Adrenal gland (tissue), 12 donors: ENCODE results near the gene RELCH. TPM values are rescaled to one million over a fixed set of nuclear protein-coding genes. Genes with fewer than 3 reads are reported as not detected.

Experiments used
- DNase-seq, 7 donors: peaks; one replicate each; pipeline ENCODE4 v3.0.0-alpha.2; 2019 to 2020
- H3K27ac ChIP-seq, 5 donors: fragments of 200-600 bp; sonication (generic) in 4 of 5; 1 replicate in 3 of 5; 2 replicates in 2 of 5; pipeline versions ENCODE4 v1.5.1 to v1.8.0; 2016 to 2020; ENCODE audit warnings: mild to moderate bottlenecking in 1 of 5
- H3K27me3 ChIP-seq: fragments of 200-600 bp; 2 replicates; pipeline ENCODE4 v1.8.0; 2021
- H3K36me3 ChIP-seq, 2 donors: fragments of 200-600 bp; replicated peaks in 1 of 2; 1 replicate in 1 of 2; 2 replicates in 1 of 2; pipeline versions ENCODE4 v1.5.1 to v1.8.0; 2018 to 2022
- H3K4me1 ChIP-seq, 2 donors: fragments of 200-600 bp; replicated peaks in 1 of 2; 1 replicate in 1 of 2; 2 replicates in 1 of 2; pipeline versions ENCODE4 v1.5.1 to v1.8.0; 2018 to 2021
- H3K4me3 ChIP-seq, 4 donors: fragments of 200-600 bp; sonication (generic) in 3 of 4; one replicate each; pipeline ENCODE4 v1.5.1; 2016 to 2018
- H3K9me3 ChIP-seq, 3 donors: fragments of 200-600 bp; sonication (generic) in 1 of 3; replicated peaks in 1 of 3; 1 replicate in 2 of 3; 2 replicates in 1 of 3; pipeline versions ENCODE4 v1.5.1 to v1.8.0; 2016 to 2021
- POLR2A ChIP-seq, 2 donors: fragments of 450-650 bp; IDR thresholded peaks; one replicate each; pipeline ENCODE4 v1.6.1; 2017; ENCODE audit warnings: antibody characterized with exemption in 2 of 2, mild to moderate bottlenecking in 2 of 2, moderate library complexity in 1 of 2
- WGBS, 4 donors: extraction: QIAGEN DNeasy Blood & Tissue Kit in 2 of 4; methylation state at CpG; one replicate each; pipeline versions ENCODE4 v1.1.5 to v1.1.7; 2013 to 2017; 5-methylcytosine and 5-hydroxymethylcytosine counted together
- intact Hi-C, 2 donors: fragments of 100-400 bp; cut with DNase I; formaldehyde crosslinking; loops; one replicate each; pipeline versions ENCODE4 v1.14.1 to v1.15.0; 2022 to 2023
- polyA plus RNA-seq, 3 donors: library from polyadenylated mRNA; stranded (reverse); fragments of 200-250 nt in 2 of 3; fragments of 350-450 nt in 1 of 3; fragmentation: Illumina TruSeq in 1 of 3; extraction: RNeasy Lipid Tissue Mini Kit (QIAGEN cat#74804) in 1 of 3; gene quantifications; one replicate each; pipeline ENCODE4 v1.2.3, GENCODE V29; 2013 to 2014
- total RNA-seq, 9 donors: library from RNA; depleted of rRNA in 4 of 9; stranded (reverse); fragments of >200 nt in 4 of 9; fragments of 120-200 nt in 1 of 9; fragmentation: NEBNext Ultra II Directional in 1 of 9; extraction: Animal tissue kit (Norgen Biotek cat#: 25700) in 1 of 9; gene quantifications; one replicate each; pipeline versions ENCODE4 v1.1.0 to v1.2.4, GENCODE V29; 2013 to 2023
- TF ChIP-seq, protein P1 (sequence below), 6 experiments: fragments of 450-650 bp in 4 of 6; fragments of 200-600 bp in 2 of 6; sonication (generic) in 1 of 6; IDR thresholded peaks; 1 replicate in 5 of 6; 2 replicates in 1 of 6; pipeline versions ENCODE4 v1.5.1 to v1.8.0; 2016 to 2021; ENCODE audit warnings: antibody characterized with exemption in 6 of 6, mild to moderate bottlenecking in 2 of 6, moderate library complexity in 1 of 6
- donor health status: healthy with polysubstance abuse.
- donor health status: Bipolar disorder and iron deficiency.
- donor health status: DM: yes; HTN: yes; CAD: no.
- donor health status: DM: no; HTN: no; CAD: no.
- donor health status: DM: no; HTN: no; CAD: no.
- donor health status: DM: yes; HTN: yes; CAD: no.

RELCH gene
- total and polyA plus RNA-seq, 12 donors, result 15.6 to 45.5 (median 26.2) TPM

DNA sequence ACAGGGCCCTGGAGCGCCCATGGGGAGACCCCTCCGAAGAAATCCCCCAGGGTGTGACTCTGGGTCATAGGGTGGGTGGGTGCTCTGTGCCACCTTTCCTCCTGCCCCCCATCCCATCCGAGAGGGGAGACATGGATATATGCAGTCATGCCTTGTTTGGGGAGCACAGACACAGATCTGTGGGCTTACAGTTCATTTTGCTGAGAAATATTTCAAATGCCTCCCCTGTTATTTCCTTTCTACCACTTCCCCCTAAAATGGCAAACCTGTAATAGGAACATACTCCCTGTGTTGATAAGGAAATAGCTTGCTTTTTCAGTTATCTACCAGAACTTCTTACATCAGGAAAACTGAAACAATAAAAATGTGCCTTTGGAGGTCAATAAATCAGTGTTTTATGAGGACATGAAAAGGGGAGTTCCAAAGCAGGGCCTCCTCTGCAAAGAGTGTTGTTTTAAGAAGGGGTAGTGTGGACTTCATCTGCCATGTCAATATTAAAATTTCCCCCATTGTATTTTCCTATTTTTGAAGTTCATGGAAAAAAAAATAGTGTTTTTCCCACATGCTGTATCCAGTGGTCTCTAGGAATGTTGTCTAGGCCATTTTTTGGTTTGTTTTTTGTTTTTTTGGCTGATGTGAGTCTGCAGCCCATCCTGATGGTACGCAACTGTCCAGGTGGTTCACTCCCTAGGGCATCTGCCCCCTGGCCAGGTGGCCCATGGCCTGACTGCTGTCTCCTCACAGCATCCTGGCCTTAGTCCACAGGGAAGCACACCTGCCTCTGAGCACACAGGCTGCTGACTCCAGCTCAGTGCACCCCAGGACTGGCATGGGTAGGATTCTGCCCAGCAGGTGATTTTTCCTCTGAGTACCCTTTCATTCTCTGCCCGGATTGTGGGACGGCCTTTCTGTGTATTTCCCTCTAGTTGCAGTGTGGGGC, 141.8 kb downstream of the RELCH start:
- WGBS, 4 donors, result 71 to 80% (median 78%) methylated on average over 4 to 6 of the region's 6 CpGs
- Histone ChIP-seq H3K27ac (no peak overlapping the region), H3K9me3 (no peaks in the 10 kb centered on the region), H3K4me1 (peaks cover 9 to 19% of the 10 kb centered on the region in 2 donors), H3K4me3 (no peak overlapping the region), H3K36me3 (no peaks in the 10 kb centered on the region), H3K27me3 (peaks cover 61% of the 10 kb centered on the region)
- DNase-seq, result no peak
- intact Hi-C loops, result loop anchor here in 1 of 2 donors (10.0 kb wide), 1 partner anchor 256 kb away; no protein-coding TSS in a partner anchor
- TF ChIP-seq, protein P1, sequence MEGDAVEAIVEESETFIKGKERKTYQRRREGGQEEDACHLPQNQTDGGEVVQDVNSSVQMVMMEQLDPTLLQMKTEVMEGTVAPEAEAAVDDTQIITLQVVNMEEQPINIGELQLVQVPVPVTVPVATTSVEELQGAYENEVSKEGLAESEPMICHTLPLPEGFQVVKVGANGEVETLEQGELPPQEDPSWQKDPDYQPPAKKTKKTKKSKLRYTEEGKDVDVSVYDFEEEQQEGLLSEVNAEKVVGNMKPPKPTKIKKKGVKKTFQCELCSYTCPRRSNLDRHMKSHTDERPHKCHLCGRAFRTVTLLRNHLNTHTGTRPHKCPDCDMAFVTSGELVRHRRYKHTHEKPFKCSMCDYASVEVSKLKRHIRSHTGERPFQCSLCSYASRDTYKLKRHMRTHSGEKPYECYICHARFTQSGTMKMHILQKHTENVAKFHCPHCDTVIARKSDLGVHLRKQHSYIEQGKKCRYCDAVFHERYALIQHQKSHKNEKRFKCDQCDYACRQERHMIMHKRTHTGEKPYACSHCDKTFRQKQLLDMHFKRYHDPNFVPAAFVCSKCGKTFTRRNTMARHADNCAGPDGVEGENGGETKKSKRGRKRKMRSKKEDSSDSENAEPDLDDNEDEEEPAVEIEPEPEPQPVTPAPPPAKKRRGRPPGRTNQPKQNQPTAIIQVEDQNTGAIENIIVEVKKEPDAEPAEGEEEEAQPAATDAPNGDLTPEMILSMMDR (IDR thresholded peaks at IDR 0.05), result no peak
- no peak for TF ChIP-seq POLR2A (IDR thresholded peaks at IDR 0.05)

DNA sequence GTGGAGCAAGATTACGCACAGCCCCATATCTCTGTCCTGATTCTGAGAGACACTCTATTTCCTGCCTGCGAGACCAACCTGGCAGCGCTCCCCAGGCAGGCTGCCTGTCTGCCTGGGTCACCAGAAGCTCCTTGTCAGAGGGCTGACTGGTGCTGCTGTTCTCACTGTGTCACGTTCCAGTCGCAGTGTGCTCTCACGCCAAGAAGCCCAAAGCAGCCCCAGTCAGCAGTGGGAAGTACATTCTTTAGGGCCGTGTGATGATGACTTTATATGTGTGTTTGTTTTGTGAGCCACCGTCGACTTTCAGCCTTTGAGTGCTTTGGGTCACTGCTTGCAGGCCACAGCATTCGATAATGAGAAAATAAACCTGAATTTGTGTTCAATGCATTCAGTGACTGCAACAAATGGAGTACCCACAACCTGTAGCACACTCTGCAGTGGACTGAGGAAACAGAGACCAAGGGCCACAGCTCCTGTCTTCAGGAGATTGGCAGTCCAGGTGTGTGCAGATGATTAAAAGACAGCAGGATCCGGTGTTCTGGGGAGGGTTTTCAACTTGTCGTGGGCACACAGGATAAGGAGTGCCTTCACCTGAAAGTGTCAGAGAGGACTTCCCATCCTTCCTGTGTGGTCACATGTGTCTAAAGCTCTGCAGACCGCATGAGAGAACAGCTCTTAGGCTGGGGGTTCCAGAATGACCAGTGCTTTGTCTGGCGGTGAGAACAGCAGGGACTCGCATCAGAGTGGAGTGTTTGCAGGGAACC, 142.8 kb downstream of the RELCH start:
- DNase-seq, result peak in 3 of 7 donors; percentile 32 to 49 (median 44)
- 54 to 65% (median 60%) methylated on average over 14 to 15 of the region's 15 CpGs for WGBS, 4 donors

DNA sequence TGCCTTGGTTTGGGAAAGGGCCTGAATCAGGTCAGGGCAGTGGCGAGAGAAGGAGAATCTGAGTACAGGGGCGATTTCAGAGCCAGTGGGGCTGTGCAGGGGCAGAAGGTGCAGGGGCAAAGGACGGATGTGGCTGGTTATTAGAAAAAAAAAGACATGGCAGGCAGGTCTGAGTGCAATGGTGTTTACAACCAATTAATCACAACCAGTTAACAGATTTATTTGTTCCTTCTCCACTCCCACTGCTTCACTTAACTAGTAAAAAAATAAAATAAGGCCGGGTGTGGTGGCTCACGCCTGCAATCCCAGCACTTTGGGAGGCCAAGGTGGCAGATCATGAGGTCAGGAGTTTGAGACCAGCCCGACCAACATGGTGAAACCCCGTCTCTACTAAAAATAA, 143.6 kb downstream of the RELCH start:
- TF ChIP-seq POLR2A (IDR thresholded peaks at IDR 0.05), result no peak
- TF ChIP-seq, protein P1 (IDR thresholded peaks at IDR 0.05), result no peak
- Histone ChIP-seq H3K27ac (no peak overlapping the region), H3K27me3 (peaks cover 61% of the 10 kb centered on the region), H3K4me1 (peaks cover 6 to 12% of the 10 kb centered on the region in 2 donors), H3K4me3 (no peak overlapping the region), H3K36me3 (no peaks in the 10 kb centered on the region), H3K9me3 (no peaks in the 10 kb centered on the region)
- no peak for DNase-seq
- 77 to 84% (median 84%) methylated on average over 7 of the region's 7 CpGs for WGBS, 4 donors
- intact Hi-C loops, result no loop called here

More for the DNA sequence above, 142.8 kb downstream of the RELCH start:
- H3K4me1 ChIP-seq, result peaks cover 9 to 16% of the 10 kb centered on the region in 2 donors
- H3K36me3 ChIP-seq, result no peaks in the 10 kb centered on the region
- no peak overlapping the region for H3K4me3 ChIP-seq
- peaks cover 61% of the 10 kb centered on the region for H3K27me3 ChIP-seq
- TF ChIP-seq, protein P1 (IDR thresholded peaks at IDR 0.05), result no peak
- TF ChIP-seq POLR2A (IDR thresholded peaks at IDR 0.05), result no peak
- no peaks in the 10 kb centered on the region for H3K9me3 ChIP-seq
- H3K27ac ChIP-seq, result no peak overlapping the region
- intact Hi-C loops, result loop anchor here in 1 of 2 donors (10.0 kb wide), 1 partner anchor 255 kb away; no protein-coding TSS in a partner anchor
